GM12878 (cell line): ENCODE measurements around the gene ZFP91. TPM values are rescaled to one million over a fixed set of nuclear protein-coding genes. Genes with fewer than 3 reads are reported as not detected.
A peak's percentile ranks its signal among the peaks of the same experiment; 100 is the strongest.

Source experiments
- ATAC-seq: fragments of 200-7000 bp; cut with Tn5 transposase; 3 replicates; pipeline ENCODE4 v1.9.1; 2020; ENCODE audit warnings: mild to moderate bottlenecking, moderate library complexity
- BruUV-seq: library from RNA; stranded (reverse); fragments of 400-500 nt; replicated peaks from 2 replicates; lab custom pipeline; 2021; lab: Mats Ljungman, UMichigan
- CTCF ChIA-PET: fragments of 300-600 bp; sonication (Branson Sonifier 250); formaldehyde crosslinking; extraction: SDS; loops from one replicate; lab custom pipeline; 2021; ENCODE audit warnings: inconsistent platforms; lab: Yijun Ruan, JAX
- POLR2A ChIA-PET: fragments of 350-600 bp; formaldehyde crosslinking; extraction: SDS; loops from one replicate; lab custom pipeline; 2021; ENCODE audit warnings: inconsistent platforms; lab: Charles Lee
- RAD21 ChIA-PET: fragments of 300-600 bp; sonication (Branson Sonifier 250); formaldehyde crosslinking; loops from one replicate; lab custom pipeline; 2023; ENCODE audit warnings: antibody characterized with exemption; ENCODE audit not compliant: unreplicated experiment; lab: Charles Lee
- SMC1A ChIA-PET: fragments of 300-600 bp; sonication (Branson Sonifier 250); formaldehyde crosslinking; loops from one replicate; lab custom pipeline; 2023; ENCODE audit not compliant: unreplicated experiment, uncharacterized antibody; lab: Charles Lee
- DNase-seq: peaks from one replicate; pipeline ENCODE4 v3.0.0-alpha.2; 2011; ENCODE audit warnings: low read depth, low spot score
- FAIRE-seq: peaks from 3 replicates; lab custom pipeline; 2011; peaks lifted over from hg19 to GRCh38; lab: Jason Lieb, UNC
- H2AFZ ChIP-seq: 2 replicates; pipeline ENCODE4 v1.6.0; 2011; ENCODE audit warnings: low read depth, low read length, control low read depth; ENCODE audit not compliant: control insufficient read depth
- H3K27ac ChIP-seq: 2 replicates; pipeline ENCODE4 v1.5.1; 2011; ENCODE audit warnings: control low read depth; ENCODE audit not compliant: control insufficient read depth, insufficient read depth
- H3K27me3 ChIP-seq, 2 experiments: replicated peaks in 1 of 2; 2 replicates each; pipeline versions ENCODE4 v1.6.0 to v1.6.1; 2011; ENCODE audit warnings: low read length in 1 of 2; ENCODE audit not compliant: control insufficient read depth in 2 of 2, insufficient read depth in 2 of 2
- H3K36me3 ChIP-seq, 2 experiments: 2 replicates each; pipeline ENCODE4 v1.5.1; 2011; ENCODE audit warnings: low read length in 1 of 2; ENCODE audit not compliant: control insufficient read depth in 2 of 2, insufficient read depth in 2 of 2
- H3K4me1 ChIP-seq: 2 replicates; pipeline ENCODE4 v1.6.1; 2011; ENCODE audit warnings: mild to moderate bottlenecking, low read length, moderate library complexity, mixed read lengths; ENCODE audit not compliant: control insufficient read depth, insufficient read depth
- H3K4me2 ChIP-seq: 2 replicates; pipeline ENCODE4 v1.6.0; 2011; ENCODE audit warnings: control low read depth; ENCODE audit not compliant: control insufficient read depth, insufficient read depth
- H3K4me3 ChIP-seq: fragments of 200-600 bp; sonication (generic); 2 replicates; pipeline ENCODE4 v1.5.1; 2016
- H3K79me2 ChIP-seq: 2 replicates; pipeline ENCODE4 v1.6.0; 2011; ENCODE audit warnings: low read length; ENCODE audit not compliant: control insufficient read depth, insufficient read depth
- H3K9ac ChIP-seq: 2 replicates; pipeline ENCODE4 v1.8.0; 2011; ENCODE audit warnings: low read length, control low read depth, mixed read lengths; ENCODE audit not compliant: control insufficient read depth, insufficient read depth
- H3K9me3 ChIP-seq: replicated peaks from 3 replicates; pipeline ENCODE4 v1.5.1; 2011; ENCODE audit warnings: mild to moderate bottlenecking, low read length; ENCODE audit not compliant: control insufficient read depth, insufficient read depth
- H4K20me1 ChIP-seq: 2 replicates; pipeline ENCODE4 v1.6.0; 2011; ENCODE audit not compliant: control insufficient read depth, insufficient read depth
- JUND ChIP-seq: IDR thresholded peaks from 2 replicates; pipeline ENCODE4 v1.6.1; 2012; ENCODE audit warnings: low read depth, mild to moderate bottlenecking, low read length, improper control_type of control experiment, moderate library complexity
- LARP7 ChIP-seq: fragments of 450-650 bp; IDR thresholded peaks from 2 replicates; pipeline ENCODE4 v1.6.1; 2017; ENCODE audit warnings: mild to moderate bottlenecking
- MEF2B ChIP-seq: fragments of 450-650 bp; IDR thresholded peaks from 2 replicates; pipeline ENCODE4 v1.6.1; 2018; ENCODE audit warnings: mild to moderate bottlenecking, moderate library complexity; ENCODE audit not compliant: partially characterized antibody, poor library complexity, severe bottlenecking
- NFIC ChIP-seq: IDR thresholded peaks from 2 replicates; pipeline ENCODE4 v1.6.1; 2012; ENCODE audit warnings: low read depth, mild to moderate bottlenecking, inconsistent platforms, low read length, moderate library complexity
- TBL1XR1 ChIP-seq: IDR thresholded peaks from 2 replicates; pipeline ENCODE4 v1.6.1; 2012; ENCODE audit warnings: low read depth, low read length, improper control_type of control experiment
- WGBS: methylation state at CpG from one replicate; pipeline ENCODE4 v1.1.6; 2016; ENCODE audit warnings: low lambda C conversion rate; ENCODE audit not compliant: insufficient replicate concordance, insufficient coverage; ENCODE audit errors: missing lambda C conversion rate; 5-methylcytosine and 5-hydroxymethylcytosine counted together
- in situ Hi-C: fragments of 300-500 bp; cut with MboI; formaldehyde crosslinking; loops from 9 replicates; pipeline ENCODE4 v1.14.3; 2018; ENCODE audit warnings: mixed read lengths
- intact Hi-C: fragments of 100-400 bp; cut with micrococcal nuclease; formaldehyde crosslinking; loops from one replicate; pipeline ENCODE4 v1.14.2; 2022; ENCODE audit not compliant: unreplicated experiment
- polyA plus RNA-seq, 11 experiments: library from polyadenylated mRNA; depleted of rRNA in 4 of 11; unstranded in 6 of 11; stranded (reverse) in 5 of 11; fragments of >200 nt; fragmentation: Nextera tagmentation in 4 of 11; fragmentation: Illumina TruSeq in 1 of 11; extraction: Ambion mirVana in 4 of 11; extraction: Trizol in 1 of 11; gene quantifications; 1 replicate in 1 of 11; 2 replicates in 10 of 11; pipeline versions ENCODE4 v1.2.1 to v1.2.3, GENCODE V29; 2011 to 2016; ENCODE audit warnings: inconsistent platforms in 2 of 11, missing spikeins in 2 of 11, low read depth in 1 of 11
- total RNA-seq, 4 experiments: library from RNA; depleted of rRNA in 3 of 4; stranded (reverse); fragments of >200 nt in 3 of 4; fragmentation: Illumina TruSeq in 1 of 4; extraction: Trizol in 1 of 4; gene quantifications; 2 replicates each; pipeline versions ENCODE4 v1.2.1 to v1.2.3, GENCODE V29; 2013 to 2021
- TF ChIP-seq, protein P1 (sequence below): fragments of 450-650 bp; IDR thresholded peaks from 2 replicates; pipeline ENCODE4 v1.6.1; 2017; ENCODE audit warnings: mild to moderate bottlenecking, moderate library complexity
- TF ChIP-seq, protein P2 (sequence below): fragments of 450-650 bp; formaldehyde crosslinking; IDR thresholded peaks from 2 replicates; pipeline ENCODE4 v1.4.0; 2020; ENCODE audit warnings: mild to moderate bottlenecking, moderate library complexity

ZFP91 gene
- total and polyA plus RNA-seq, 10 of the 15 experiments (the other 5 are each of a cell fraction or from before 2014, with no cell fraction given), result 12.9 to 54.1 (median 31.7) TPM

DNA sequence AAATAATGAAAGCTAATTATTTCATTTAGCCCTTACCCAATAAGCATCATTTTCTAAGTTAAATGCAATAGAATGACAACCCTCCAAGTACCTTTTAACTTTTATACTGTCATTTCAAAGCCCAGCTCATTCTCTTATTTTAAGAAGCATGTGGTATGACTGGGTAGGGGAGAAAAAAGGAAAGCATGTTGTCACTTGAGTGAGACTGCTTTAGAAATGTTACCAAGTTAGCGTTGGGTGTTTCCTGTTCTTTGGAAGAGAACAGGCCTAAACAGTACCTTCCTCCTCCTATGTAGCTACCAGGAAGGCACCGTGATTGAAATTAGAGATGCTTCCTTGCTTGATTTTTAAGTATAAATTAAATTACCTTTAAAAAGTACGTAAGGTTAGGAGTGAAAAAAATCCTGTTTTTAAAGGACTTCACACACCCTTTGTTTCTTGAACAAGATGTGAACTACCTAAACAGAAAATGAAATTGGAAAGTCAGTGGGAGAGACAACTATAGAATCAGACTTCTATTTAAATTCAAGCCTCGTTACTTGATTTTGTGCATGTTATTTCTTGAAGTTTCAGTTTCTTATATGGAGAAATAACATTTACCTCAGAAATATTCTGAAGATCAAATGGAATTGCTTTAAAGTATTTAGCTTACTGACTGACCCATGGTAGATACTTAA lies 42.9 kb downstream of the ZFP91 start:
- no peak for ATAC-seq

DNA sequence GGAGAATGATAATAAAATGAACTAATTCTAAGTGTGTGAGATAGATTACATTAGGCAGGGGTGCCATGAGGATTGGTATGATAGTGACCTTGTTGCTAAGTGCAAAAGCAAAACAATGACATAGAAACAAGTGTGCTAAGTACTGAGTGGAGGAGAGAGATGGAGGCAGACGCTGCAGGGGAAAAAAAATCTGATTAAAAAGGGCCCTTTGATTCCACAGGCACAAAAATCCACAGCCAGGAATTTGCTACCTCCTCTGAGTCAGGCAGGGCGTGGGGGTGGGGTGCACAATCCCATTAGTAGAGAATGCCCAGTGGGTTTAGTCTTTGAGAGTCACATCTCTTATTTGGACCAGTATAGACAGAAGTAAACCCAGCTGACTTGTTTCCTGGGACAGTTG lies 43.5 kb downstream of the ZFP91 start, which contains the start of gene CNTF:
CNTF (plus strand) TSS at position 322 of the 400 bp plus-strand sequence. CDS start 88 bp downstream, outside the sequence.
- FAIRE-seq (no peak), DNase-seq (no peak), ATAC-seq (no peak)
- Histone ChIP-seq H3K4me3 (no peak within 1 kb of the TSS), H3K27me3 (no peaks in the 10 kb centered on the region), H3K9ac (no peak within 1 kb of the TSS), H3K4me1 (no peaks in the 10 kb centered on the region), H3K4me2 (no peak within 1 kb of the TSS), H3K36me3 (peaks cover 13 to 40% of the 10 kb centered on the region in 2 experiments), H3K9me3 (no peaks in the 10 kb centered on the region), H3K27ac (peak within 1 kb of the TSS; percentile 24; the same call in 1 of the 2 replicates), H2AFZ (no peak within 1 kb of the TSS), H4K20me1 (no peaks in the 10 kb centered on the region), H3K79me2 (no peaks in the 10 kb centered on the region; the same call in 1 of the 2 replicates)
- intact Hi-C loops, result no loop called here
- ChIA-PET POLR2A (interaction anchor here (1.7 to 2.0 kb wide), 2 partner anchors 13 to 45 kb away, joined by 4 to 5 read pairs; no protein-coding TSS in a partner anchor), SMC1A (interaction anchor here (1.2 to 2.6 kb wide), 6 partner anchors 12 to 55 kb away, joined by 3 to 8 read pairs (median 4); no protein-coding TSS in a partner anchor), RAD21 (interaction anchor here (1.3 kb wide), 1 partner anchor 7 kb away, joined by 5 read pairs; no protein-coding TSS in a partner anchor), CTCF (interaction anchor here (1.0 to 2.5 kb wide), 7 partner anchors 8 to 536 kb away, joined by 3 to 8 read pairs (median 4); no protein-coding TSS in a partner anchor)
- BruUV-seq, result no TSS peak
- 100% methylated on average over 2 of the region's 2 CpGs for WGBS
- in situ Hi-C loops, result no loop called here
- no peak for TF ChIP-seq TBL1XR1
- TF ChIP-seq LARP7, result no peak
- TF ChIP-seq MEF2B, result no peak
- TF ChIP-seq, protein P1, sequence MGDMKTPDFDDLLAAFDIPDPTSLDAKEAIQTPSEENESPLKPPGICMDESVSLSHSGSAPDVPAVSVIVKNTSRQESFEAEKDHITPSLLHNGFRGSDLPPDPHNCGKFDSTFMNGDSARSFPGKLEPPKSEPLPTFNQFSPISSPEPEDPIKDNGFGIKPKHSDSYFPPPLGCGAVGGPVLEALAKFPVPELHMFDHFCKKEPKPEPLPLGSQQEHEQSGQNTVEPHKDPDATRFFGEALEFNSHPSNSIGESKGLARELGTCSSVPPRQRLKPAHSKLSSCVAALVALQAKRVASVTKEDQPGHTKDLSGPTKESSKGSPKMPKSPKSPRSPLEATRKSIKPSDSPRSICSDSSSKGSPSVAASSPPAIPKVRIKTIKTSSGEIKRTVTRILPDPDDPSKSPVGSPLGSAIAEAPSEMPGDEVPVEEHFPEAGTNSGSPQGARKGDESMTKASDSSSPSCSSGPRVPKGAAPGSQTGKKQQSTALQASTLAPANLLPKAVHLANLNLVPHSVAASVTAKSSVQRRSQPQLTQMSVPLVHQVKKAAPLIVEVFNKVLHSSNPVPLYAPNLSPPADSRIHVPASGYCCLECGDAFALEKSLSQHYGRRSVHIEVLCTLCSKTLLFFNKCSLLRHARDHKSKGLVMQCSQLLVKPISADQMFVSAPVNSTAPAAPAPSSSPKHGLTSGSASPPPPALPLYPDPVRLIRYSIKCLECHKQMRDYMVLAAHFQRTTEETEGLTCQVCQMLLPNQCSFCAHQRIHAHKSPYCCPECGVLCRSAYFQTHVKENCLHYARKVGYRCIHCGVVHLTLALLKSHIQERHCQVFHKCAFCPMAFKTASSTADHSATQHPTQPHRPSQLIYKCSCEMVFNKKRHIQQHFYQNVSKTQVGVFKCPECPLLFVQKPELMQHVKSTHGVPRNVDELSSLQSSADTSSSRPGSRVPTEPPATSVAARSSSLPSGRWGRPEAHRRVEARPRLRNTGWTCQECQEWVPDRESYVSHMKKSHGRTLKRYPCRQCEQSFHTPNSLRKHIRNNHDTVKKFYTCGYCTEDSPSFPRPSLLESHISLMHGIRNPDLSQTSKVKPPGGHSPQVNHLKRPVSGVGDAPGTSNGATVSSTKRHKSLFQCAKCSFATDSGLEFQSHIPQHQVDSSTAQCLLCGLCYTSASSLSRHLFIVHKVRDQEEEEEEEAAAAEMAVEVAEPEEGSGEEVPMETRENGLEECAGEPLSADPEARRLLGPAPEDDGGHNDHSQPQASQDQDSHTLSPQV, result no peak
- TF ChIP-seq, protein P2, sequence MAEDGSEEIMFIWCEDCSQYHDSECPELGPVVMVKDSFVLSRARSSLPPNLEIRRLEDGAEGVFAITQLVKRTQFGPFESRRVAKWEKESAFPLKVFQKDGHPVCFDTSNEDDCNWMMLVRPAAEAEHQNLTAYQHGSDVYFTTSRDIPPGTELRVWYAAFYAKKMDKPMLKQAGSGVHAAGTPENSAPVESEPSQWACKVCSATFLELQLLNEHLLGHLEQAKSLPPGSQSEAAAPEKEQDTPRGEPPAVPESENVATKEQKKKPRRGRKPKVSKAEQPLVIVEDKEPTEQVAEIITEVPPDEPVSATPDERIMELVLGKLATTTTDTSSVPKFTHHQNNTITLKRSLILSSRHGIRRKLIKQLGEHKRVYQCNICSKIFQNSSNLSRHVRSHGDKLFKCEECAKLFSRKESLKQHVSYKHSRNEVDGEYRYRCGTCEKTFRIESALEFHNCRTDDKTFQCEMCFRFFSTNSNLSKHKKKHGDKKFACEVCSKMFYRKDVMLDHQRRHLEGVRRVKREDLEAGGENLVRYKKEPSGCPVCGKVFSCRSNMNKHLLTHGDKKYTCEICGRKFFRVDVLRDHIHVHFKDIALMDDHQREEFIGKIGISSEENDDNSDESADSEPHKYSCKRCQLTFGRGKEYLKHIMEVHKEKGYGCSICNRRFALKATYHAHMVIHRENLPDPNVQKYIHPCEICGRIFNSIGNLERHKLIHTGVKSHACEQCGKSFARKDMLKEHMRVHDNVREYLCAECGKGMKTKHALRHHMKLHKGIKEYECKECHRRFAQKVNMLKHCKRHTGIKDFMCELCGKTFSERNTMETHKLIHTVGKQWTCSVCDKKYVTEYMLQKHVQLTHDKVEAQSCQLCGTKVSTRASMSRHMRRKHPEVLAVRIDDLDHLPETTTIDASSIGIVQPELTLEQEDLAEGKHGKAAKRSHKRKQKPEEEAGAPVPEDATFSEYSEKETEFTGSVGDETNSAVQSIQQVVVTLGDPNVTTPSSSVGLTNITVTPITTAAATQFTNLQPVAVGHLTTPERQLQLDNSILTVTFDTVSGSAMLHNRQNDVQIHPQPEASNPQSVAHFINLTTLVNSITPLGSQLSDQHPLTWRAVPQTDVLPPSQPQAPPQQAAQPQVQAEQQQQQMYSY, result no peak

More for the DNA sequence above, 42.9 kb downstream of the ZFP91 start:
- intact Hi-C loops, result no loop called here
- peak overlapping the region; percentile 24; the same call in 1 of the 2 replicates for H3K27ac ChIP-seq
- H3K36me3 ChIP-seq, result peaks cover 17 to 40% of the 10 kb centered on the region in 2 experiments
- ChIA-PET RAD21 (interaction anchor here (1.3 kb wide), 1 partner anchor 8 kb away, joined by 5 read pairs; no protein-coding TSS in a partner anchor), POLR2A (interaction anchor here (1.7 to 2.0 kb wide), 2 partner anchors 13 to 45 kb away, joined by 4 to 5 read pairs; no protein-coding TSS in a partner anchor), CTCF (interaction anchor here (0.9 to 2.5 kb wide), 8 partner anchors 8 to 536 kb away, joined by 3 to 8 read pairs (median 4); no protein-coding TSS in a partner anchor), SMC1A (interaction anchor here (0.5 to 2.6 kb wide), 7 partner anchors 11 to 66 kb away, joined by 3 to 8 read pairs (median 4); no protein-coding TSS in a partner anchor)
- H3K4me1 ChIP-seq, result no peaks in the 10 kb centered on the region
- H3K4me3 ChIP-seq, result no peak overlapping the region
- H4K20me1 ChIP-seq, result no peaks in the 10 kb centered on the region
- no peak overlapping the region for H2AFZ ChIP-seq
- 62% methylated on average over 4 of the region's 4 CpGs for WGBS
- H3K9me3 ChIP-seq, result no peaks in the 10 kb centered on the region
- TF ChIP-seq JUND (no peak), NFIC (peak; percentile 35; the same call in 1 of the 2 replicates)
- H3K9ac ChIP-seq, result no peak overlapping the region
- no peaks in the 10 kb centered on the region; the same call in 1 of the 2 replicates for H3K79me2 ChIP-seq
- no TSS peak for BruUV-seq
- H3K4me2 ChIP-seq, result no peak overlapping the region
- no peaks in the 10 kb centered on the region for H3K27me3 ChIP-seq
- peak; percentile 13 for FAIRE-seq
- in situ Hi-C loops, result no loop called here
- DNase-seq, result no peak
